ENCODE results near the gene LARGE2.

- TF ChIP-seq CTCF (IDR thresholded peaks at IDR 0.05) (no peak), POLR2AphosphoS5 (IDR thresholded peaks at IDR 0.05; ENCODE audit: insufficient read depth in 1 of 2, low read depth in 1 of 2) (no peak), POLR2A (IDR thresholded peaks at IDR 0.05) (no peak)
Observed at GRCh38 chr11:45884596-45885185, 37.8 kb upstream of the LARGE2 start.

Data from vagina (tissue), 2 donors.